Activated naive CD8-positive, alpha-beta T cell treated with anti-CD3 and anti-CD28 coated beads, Interleukin-2, amount 50 U/mL, for 24 hours (primary cell): ENCODE data around the gene CETP.
A peak's percentile ranks its signal among the peaks of the same experiment; 100 is the strongest.
"Not testable (repeated sequence)": the region's sequence is repeated elsewhere in the genome, so short reads cannot be mapped to it uniquely, and the experiment has no call there.

ENCODE experiments used
- ATAC-seq: fragments of 150-1000 bp; cut with Tn5 transposase; one replicate; pipeline ENCODE4 v1.10.0; 2021
- DNase-seq: peaks from one replicate; pipeline ENCODE4 v3.0.0; 2021
- H3K27ac Mint-ChIP-seq: one replicate; pipeline ENCODE4 v1.8.0; 2021; ENCODE audit warnings: mild to moderate bottlenecking, mixed read lengths
- H3K27me3 Mint-ChIP-seq: one replicate; pipeline ENCODE4 v1.8.0; 2021; ENCODE audit warnings: mixed read lengths
- H3K36me3 Mint-ChIP-seq: one replicate; pipeline ENCODE4 v1.8.0; 2021; ENCODE audit warnings: low read depth, mixed read lengths
- H3K4me1 Mint-ChIP-seq: one replicate; pipeline ENCODE4 v1.8.0; 2021; ENCODE audit warnings: mixed read lengths
- H3K4me3 Mint-ChIP-seq: one replicate; pipeline ENCODE4 v1.8.0; 2021; ENCODE audit warnings: mild to moderate bottlenecking, moderate library complexity, mixed read lengths
- H3K9me3 Mint-ChIP-seq: one replicate; pipeline ENCODE4 v1.8.0; 2021; ENCODE audit warnings: mixed read lengths

Gene CETP

DNA sequence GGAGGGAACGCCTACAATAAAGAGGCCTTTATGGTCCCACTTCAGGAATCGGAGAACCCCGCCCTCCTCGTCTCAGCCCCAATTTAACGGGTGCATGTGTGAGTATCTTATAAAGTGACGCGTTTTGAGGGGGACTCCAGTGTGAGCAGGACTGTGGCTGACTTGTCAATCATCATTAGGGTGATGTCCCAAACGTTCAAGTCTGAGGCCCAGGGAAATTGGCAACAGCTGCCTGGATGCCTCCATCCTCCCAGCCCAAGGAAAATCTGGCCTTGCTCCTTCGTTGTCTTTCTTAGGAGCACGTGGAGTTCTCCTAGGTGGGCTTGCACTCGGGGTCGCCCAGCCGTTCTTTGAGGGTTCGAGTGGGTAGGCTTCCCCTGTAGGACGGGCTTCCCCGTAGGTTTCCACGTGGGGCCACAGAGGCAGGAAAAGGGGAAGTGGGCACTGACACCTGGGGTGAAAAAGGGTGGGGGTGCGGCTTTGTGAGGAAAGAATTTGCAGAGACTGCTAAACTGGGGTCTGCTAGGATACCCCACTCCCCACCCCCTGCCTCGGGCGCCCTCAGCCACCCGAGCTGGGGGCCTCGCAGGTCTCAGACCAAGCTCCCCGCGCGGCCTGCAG, 30.4 kb upstream of the CETP start:
- ATAC-seq = peak; percentile 14
- H3K27ac Mint-ChIP-seq = peak overlapping the region; percentile 95

DNA sequence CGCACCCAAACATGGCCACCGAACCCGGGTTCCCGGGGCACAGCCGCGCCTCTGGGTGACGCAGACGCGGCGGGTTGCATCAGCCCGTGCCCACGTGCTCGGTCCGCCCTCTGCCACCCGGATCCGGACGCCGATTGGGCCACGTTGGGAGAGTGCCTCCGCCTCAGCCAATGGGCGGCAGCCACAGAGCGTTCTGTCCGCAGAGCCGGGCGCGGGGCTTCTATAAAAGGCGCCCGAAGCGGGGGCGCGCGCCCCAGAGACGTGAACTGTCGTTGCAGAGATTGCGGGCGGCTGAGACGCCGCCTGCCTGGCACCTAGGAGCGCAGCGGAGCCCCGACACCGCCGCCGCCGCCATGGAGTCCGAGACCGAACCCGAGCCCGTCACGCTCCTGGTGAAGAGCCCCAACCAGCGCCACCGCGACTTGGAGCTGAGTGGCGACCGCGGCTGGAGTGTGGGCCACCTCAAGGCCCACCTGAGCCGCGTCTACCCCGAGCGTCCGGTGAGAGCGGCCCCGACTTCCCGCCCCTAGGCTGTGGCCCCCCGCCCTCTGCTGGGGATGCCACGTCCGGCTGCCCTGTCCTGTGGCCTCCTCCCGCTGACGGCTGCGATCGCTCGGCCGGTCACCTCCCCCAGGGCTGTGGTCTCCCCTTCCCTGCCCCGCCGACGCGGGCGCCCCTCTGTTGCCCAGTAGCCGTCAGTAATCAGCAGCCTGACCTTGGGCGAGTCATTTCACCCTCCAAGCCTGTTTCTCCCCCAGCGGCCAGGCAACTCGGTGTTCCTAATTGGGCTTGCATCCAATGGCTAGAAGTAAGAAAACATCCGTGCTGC, 29.6 kb upstream of the CETP start, which contains the start of gene HERPUD1:
TSS of gene HERPUD1 (plus strand) at position 251 of the 829 bp plus-strand sequence. CDS start at position 354, 103 bp downstream.
- H3K36me3 Mint-ChIP-seq = peaks cover 46% of the 10 kb centered on the region
- ATAC-seq = peak; percentile 96
- H3K4me1 Mint-ChIP-seq = peaks cover 49% of the 10 kb centered on the region

More for the DNA sequence above, 30.4 kb upstream of the CETP start:
- no peaks in the 10 kb centered on the region for H3K27me3 Mint-ChIP-seq
- H3K4me3 Mint-ChIP-seq = peak overlapping the region; percentile 92
- H3K4me1 Mint-ChIP-seq = peaks cover 42% of the 10 kb centered on the region
- peaks cover 39% of the 10 kb centered on the region for H3K36me3 Mint-ChIP-seq
- DNase-seq = no peak
- H3K9me3 Mint-ChIP-seq = no peaks in the 10 kb centered on the region

DNA sequence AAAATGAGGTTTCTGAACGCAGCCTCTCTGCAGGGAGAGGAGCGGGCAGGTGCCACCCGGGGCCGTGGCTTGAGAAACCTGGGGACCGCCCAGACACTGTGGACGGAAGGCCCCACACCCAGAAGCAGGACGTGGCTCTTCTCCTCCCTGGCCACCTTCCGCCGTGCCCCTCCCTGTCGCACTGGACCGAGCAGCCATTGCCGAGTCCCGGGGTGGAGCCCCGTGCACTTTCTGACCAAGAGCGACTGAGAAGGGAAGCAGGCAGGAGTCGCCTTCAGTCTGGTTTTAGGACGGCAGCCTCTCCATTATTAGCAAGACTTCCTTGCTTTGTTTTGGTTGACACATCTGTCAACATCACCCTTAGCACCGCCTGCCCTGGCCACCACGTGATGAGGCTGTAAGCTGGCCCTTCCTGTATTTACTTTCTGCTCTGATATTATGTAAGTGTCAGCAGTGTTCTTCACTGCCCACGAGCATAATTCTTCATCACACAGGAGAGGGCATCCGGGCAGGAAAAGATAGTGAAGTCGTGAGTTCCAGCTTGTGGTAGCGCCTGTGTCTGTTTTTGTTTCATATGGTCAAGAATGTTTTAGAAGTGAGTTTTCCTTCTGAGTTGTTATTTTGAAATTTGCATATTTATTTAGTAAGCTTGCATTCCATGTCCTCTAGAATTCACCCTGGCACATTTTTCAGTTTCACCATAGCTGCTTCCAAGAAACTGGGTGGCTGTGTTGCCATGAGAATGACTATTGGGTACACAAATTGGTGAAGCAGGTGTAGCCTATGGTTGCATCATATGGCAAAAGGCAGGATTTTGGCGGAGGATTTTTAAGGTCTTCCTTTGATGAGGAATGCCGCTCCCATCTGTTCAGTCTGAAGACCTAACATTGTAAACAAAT, 28.8 kb upstream of the CETP start:
- Mint-ChIP-seq H3K4me3 (peak overlapping the region; percentile 92), H3K4me1 (peaks cover 58% of the 10 kb centered on the region), H3K9me3 (no peaks in the 10 kb centered on the region), H3K27me3 (no peaks in the 10 kb centered on the region), H3K27ac (peak overlapping the region; percentile 95), H3K36me3 (peaks cover 53% of the 10 kb centered on the region)
- peak; percentile 50 for DNase-seq
- no peak for ATAC-seq

More for the DNA sequence above, 29.6 kb upstream of the CETP start, which contains the start of gene HERPUD1:
- no peaks in the 10 kb centered on the region for H3K9me3 Mint-ChIP-seq
- H3K4me3 Mint-ChIP-seq = peak within 1 kb of the TSS; percentile 92
- peak within 1 kb of the TSS; percentile 95 for H3K27ac Mint-ChIP-seq
- no peaks in the 10 kb centered on the region for H3K27me3 Mint-ChIP-seq
- DNase-seq = peak; percentile 99

DNA sequence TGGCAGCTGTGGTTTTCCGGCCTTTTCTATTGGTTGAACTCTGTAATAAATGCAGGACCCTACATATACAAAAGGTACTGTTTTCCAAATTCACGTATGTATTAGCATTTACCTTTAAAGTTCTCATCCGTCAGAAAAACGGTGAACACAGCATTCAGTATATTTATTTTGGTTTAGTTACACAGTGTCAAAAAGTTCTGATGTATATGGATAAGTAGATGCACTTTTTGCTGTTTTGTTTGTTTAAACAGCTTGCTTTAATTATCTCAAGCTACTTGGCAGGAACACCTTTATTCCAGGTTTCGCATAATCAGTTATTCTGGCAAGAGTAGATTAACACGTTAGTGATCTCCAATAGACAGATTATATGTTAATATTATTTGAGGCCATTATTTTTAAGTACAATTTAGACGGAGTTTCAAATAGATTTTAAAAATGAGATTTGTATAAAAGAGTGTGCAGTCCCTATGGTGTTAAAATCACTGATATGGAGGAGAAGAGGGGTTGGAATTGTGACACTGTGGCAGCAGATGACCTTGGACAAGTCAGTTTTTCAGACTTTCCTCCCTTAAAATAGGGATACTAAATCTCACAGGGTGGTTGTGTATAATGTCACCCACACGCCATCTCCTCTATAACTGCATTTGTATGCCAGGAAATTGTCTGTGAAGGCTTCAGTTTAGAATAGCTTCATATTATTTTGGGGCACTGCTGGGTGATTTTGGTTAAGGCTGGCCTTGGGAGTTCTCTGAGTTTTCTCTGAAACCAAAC, 27.7 kb upstream of the CETP start:
- H3K36me3 Mint-ChIP-seq = peaks cover 63% of the 10 kb centered on the region
- DNase-seq = no peak
- H3K4me1 Mint-ChIP-seq = peaks cover 66% of the 10 kb centered on the region
- no peaks in the 10 kb centered on the region for H3K9me3 Mint-ChIP-seq
- no peak for ATAC-seq
- H3K27me3 Mint-ChIP-seq = no peaks in the 10 kb centered on the region
- H3K27ac Mint-ChIP-seq = peak overlapping the region; percentile 95
- peak overlapping the region; percentile 92 for H3K4me3 Mint-ChIP-seq

DNA sequence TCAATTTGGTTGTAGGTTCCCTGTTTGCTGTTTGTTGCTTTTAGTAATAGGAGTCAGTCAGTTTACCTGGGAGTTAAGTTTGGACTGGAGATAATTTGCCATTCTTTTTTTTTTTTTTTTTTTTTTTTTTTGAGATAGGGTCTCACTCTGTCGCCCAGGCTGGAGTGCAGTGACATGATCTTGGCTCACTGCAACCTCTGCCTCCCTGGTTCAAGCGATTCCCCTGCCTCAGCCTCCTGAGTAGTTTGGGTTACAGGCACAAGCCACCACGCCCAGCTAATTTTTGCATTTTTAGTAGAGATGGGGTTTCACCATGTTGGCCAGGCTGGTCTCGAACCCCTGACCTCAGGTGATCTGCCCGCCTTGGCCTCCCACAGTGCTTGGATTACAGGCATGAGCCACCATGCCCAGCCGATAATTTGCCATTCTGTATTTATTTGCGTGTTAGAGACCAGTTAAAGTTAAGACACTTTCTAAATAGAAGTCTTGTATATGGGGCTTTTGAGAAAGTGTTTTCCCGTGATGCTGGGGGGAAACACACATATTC, 27.1 kb upstream of the CETP start:
- H3K4me3 Mint-ChIP-seq = peak overlapping the region; percentile 92
- H3K27me3 Mint-ChIP-seq, ATAC-seq, DNase-seq, H3K9me3 Mint-ChIP-seq: not testable (repeated sequence)
- H3K27ac Mint-ChIP-seq = peak overlapping the region; percentile 95
- H3K4me1 Mint-ChIP-seq = peaks cover 71% of the 10 kb centered on the region
- peaks cover 70% of the 10 kb centered on the region for H3K36me3 Mint-ChIP-seq

DNA sequence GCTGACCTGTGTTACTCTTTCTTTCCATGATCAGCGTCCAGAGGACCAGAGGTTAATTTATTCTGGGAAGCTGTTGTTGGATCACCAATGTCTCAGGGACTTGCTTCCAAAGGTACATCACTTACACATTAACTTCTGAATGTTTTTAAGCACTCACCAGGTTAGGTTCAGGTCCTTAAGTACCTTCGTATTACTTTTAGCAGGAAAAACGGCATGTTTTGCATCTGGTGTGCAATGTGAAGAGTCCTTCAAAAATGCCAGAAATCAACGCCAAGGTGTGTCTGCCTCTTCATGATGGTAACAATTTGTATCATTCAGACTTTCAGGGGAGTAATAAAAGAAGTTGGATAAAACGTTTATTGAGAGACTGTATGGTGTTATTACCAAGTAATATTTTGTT, 26.5 kb upstream of the CETP start:
- no peak for DNase-seq
- no peak for ATAC-seq
- H3K9me3 Mint-ChIP-seq = no peaks in the 10 kb centered on the region
- H3K4me3 Mint-ChIP-seq = peak overlapping the region; percentile 92
- peaks cover 75% of the 10 kb centered on the region for H3K36me3 Mint-ChIP-seq
- no peaks in the 10 kb centered on the region for H3K27me3 Mint-ChIP-seq
- peaks cover 75% of the 10 kb centered on the region for H3K4me1 Mint-ChIP-seq
- peak overlapping the region; percentile 95 for H3K27ac Mint-ChIP-seq

DNA sequence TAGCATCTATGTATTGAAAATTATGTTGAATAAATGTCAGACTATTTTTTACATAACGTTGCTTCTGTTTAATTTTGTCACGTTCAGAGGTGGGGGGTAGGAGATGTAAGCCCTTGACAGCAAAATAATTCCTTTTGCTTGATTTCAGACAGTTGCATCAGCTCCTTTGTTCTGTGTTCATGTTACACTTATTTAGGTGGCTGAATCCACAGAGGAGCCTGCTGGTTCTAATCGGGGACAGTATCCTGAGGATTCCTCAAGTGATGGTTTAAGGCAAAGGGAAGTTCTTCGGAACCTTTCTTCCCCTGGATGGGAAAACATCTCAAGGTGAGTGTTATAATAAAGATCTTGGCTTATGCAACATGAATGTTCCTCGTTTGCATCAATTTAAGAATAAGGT, 25.3 kb upstream of the CETP start:
- Mint-ChIP-seq H3K4me1 (peaks cover 76% of the 10 kb centered on the region), H3K4me3 (peak overlapping the region; percentile 56), H3K9me3 (no peaks in the 10 kb centered on the region), H3K27ac (peak overlapping the region; percentile 93), H3K27me3 (no peaks in the 10 kb centered on the region), H3K36me3 (peaks cover 84% of the 10 kb centered on the region)
- no peak for DNase-seq
- no peak for ATAC-seq

DNA sequence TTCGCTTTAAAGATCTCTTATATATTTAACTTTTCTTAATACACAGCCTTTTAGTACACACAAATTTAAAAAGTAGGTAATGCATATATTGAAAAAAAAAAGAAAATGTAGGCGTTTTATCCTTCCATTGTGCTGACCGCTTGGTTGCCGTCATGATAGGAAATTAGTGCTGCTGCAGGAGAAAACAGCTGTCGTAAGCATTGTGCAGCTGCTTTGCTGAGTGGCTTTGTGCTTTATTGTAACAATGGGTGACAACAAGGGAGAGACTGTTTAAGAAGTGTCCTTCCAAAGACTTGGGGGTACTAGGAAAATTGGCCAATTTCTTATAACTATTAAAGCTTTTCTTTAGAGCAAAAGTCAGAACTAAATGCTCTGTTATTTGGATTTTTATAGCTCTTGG, 24.8 kb upstream of the CETP start:
- Mint-ChIP-seq H3K36me3 (peaks cover 88% of the 10 kb centered on the region), H3K4me3 (peak overlapping the region; percentile 56), H3K27me3 (no peaks in the 10 kb centered on the region), H3K4me1 (peaks cover 77% of the 10 kb centered on the region), H3K27ac (peak overlapping the region; percentile 93), H3K9me3 (no peaks in the 10 kb centered on the region)
- ATAC-seq (no peak), DNase-seq (no peak)

DNA sequence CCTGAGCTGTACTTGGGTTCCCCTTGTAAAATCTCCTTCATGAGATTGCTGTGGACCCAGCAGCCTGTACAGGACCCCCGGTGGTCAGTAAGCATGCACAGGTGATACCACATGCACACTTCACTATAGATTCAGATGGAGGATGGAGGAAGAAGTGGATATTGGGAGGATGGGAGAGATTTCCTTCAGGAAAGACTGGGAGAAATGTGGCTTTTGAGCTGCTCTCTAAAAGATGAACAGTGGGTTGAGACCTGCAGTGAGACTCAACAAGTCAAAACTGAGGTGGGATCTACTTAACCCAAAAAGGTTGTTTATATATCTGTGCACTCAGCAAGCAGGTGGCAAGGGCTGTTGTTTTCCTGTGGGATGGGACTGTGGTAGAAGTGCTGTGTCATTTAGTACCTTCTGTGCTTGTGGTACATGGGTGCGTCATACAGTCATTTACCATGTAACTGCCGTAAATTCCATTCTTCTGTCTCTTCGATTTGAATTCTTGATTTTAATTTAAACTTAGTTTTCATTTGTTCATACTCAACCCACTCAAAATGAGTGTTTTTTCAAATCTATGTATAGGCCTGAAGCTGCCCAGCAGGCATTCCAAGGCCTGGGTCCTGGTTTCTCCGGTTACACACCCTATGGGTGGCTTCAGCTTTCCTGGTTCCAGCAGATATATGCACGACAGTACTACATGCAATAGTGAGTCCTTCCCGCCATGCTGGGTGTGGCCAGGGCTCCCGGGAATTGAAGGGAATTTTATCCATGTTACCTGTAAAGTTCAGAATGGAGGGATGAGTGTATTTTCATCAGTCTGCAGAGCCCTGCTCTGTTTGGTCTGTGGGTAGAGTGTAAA, 22.9 kb upstream of the CETP start:
- H3K4me1 Mint-ChIP-seq = peaks cover 95% of the 10 kb centered on the region
- peak overlapping the region; percentile 93 for H3K27ac Mint-ChIP-seq
- H3K36me3 Mint-ChIP-seq = peaks cover 91% of the 10 kb centered on the region
- DNase-seq (peak; percentile 47), ATAC-seq (peak; percentile 94)
- no peaks in the 10 kb centered on the region for H3K27me3 Mint-ChIP-seq
- H3K4me3 Mint-ChIP-seq = peak overlapping the region; percentile 70
- H3K9me3 Mint-ChIP-seq = no peaks in the 10 kb centered on the region

DNA sequence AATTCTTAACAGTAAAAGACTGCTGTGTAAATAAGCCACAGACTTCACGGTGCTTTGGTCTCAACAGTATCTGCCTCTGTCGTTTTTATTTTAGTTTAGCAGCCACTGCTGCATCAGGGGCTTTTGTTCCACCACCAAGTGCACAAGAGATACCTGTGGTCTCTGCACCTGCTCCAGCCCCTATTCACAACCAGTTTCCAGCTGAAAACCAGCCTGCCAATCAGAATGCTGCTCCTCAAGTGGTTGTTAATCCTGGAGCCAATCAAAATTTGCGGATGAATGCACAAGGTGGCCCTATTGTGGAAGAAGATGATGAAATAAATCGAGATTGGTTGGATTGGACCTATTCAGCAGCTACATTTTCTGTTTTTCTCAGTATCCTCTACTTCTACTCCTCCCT, 21.9 kb upstream of the CETP start:
- peak overlapping the region; percentile 93 for H3K27ac Mint-ChIP-seq
- peaks cover 91% of the 10 kb centered on the region for H3K36me3 Mint-ChIP-seq
- H3K4me3 Mint-ChIP-seq = peak overlapping the region; percentile 70
- H3K27me3 Mint-ChIP-seq = no peaks in the 10 kb centered on the region
- H3K4me1 Mint-ChIP-seq = peaks cover 97% of the 10 kb centered on the region
- DNase-seq = no peak
- no peaks in the 10 kb centered on the region for H3K9me3 Mint-ChIP-seq
- no peak for ATAC-seq

DNA sequence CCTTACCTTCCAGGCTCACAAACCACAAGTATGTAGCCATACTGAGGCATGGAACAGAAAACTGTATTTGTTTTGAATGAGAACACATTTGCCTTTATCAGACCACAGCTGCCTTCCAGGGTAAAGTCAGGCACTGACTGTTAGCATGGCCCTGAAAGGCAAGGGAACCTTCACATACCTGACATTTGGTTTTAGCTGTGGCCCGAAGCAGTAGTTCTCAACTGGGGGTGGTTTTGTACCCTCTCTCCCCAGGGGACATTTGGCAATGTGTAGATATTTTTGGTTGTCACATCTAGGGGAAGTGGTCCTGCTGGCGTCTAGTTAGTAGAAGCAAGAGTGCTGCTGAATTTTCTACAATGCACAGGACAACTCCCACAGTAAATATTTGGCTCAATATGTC, 20.7 kb upstream of the CETP start:
- Mint-ChIP-seq H3K4me1 (peaks cover 96% of the 10 kb centered on the region), H3K9me3 (no peaks in the 10 kb centered on the region), H3K36me3 (peaks cover 82% of the 10 kb centered on the region), H3K27me3 (no peaks in the 10 kb centered on the region), H3K4me3 (no peak overlapping the region), H3K27ac (peak overlapping the region; percentile 81)
- ATAC-seq (no peak), DNase-seq (no peak)

DNA sequence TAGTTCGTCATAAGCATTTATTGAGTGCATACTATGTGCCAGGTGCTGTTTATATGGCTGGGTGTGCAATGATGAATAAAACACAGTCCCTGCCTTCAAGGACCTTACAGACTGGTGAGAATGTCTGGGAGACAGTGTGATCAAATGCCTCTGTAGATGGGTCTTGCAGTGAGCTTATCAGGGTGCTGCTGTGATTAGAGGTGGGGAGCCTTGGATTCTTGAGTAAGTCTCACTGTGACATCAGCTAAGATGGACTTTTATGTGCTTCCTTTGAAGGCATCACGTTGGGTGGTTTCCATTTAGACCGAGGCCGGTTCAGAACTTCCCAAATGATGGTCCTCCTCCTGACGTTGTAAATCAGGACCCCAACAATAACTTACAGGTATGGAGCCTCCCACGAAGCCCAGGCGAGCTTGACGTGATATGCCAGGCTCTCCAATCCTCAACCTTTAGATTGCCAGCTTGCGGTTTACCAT, 19.9 kb upstream of the CETP start:
- ATAC-seq = no peak
- Mint-ChIP-seq H3K27ac (peak overlapping the region; percentile 57), H3K27me3 (no peaks in the 10 kb centered on the region), H3K9me3 (no peaks in the 10 kb centered on the region), H3K4me1 (peaks cover 94% of the 10 kb centered on the region), H3K36me3 (peaks cover 79% of the 10 kb centered on the region), H3K4me3 (no peak overlapping the region)
- no peak for DNase-seq
